KMS-11 (cell line): ENCODE results near the gene OSBPL1A.

ENCODE experiments used
- H2AFZ ChIP-seq: fragments of 200-600 bp; sonication (generic); 2 replicates; pipeline ENCODE4 v1.6.1; 2016; ENCODE audit warnings: antibody characterized with exemption, mixed run types, low read depth
- H3K27ac ChIP-seq: fragments of 200-600 bp; sonication (generic); 2 replicates; pipeline ENCODE4 v1.6.1; 2016; ENCODE audit warnings: mild to moderate bottlenecking, mixed run types
- H3K27me3 ChIP-seq: fragments of 200-600 bp; sonication (generic); 2 replicates; pipeline ENCODE4 v1.6.1; 2017; ENCODE audit warnings: mild to moderate bottlenecking, low read depth, mixed run types, moderate library complexity; ENCODE audit not compliant: insufficient read depth
- H3K36me3 ChIP-seq: fragments of 200-600 bp; sonication (generic); 2 replicates; pipeline ENCODE4 v1.6.1; 2017; ENCODE audit warnings: mild to moderate bottlenecking, mixed run types; ENCODE audit not compliant: insufficient read depth
- H3K4me1 ChIP-seq: fragments of 200-600 bp; sonication (generic); 2 replicates; pipeline ENCODE4 v1.6.1; 2016; ENCODE audit warnings: mild to moderate bottlenecking, low read depth, mixed run types; ENCODE audit not compliant: poor library complexity, severe bottlenecking
- H3K4me2 ChIP-seq: fragments of 200-600 bp; sonication (generic); 2 replicates; pipeline ENCODE4 v1.7.0; 2016; ENCODE audit warnings: mild to moderate bottlenecking, mixed run types
- H3K4me3 ChIP-seq: fragments of 200-600 bp; sonication (generic); IDR thresholded peaks from 2 replicates; pipeline ENCODE4 v1.6.1; 2017; ENCODE audit warnings: low read depth, low read length, mixed read lengths; ENCODE audit not compliant: insufficient read depth
- H3K79me2 ChIP-seq: fragments of 200-600 bp; sonication (generic); 2 replicates; pipeline ENCODE4 v1.6.1; 2016; ENCODE audit warnings: low read depth, mixed run types; ENCODE audit not compliant: insufficient read depth
- H3K9ac ChIP-seq: fragments of 200-600 bp; sonication (generic); 2 replicates; pipeline ENCODE4 v1.6.1; 2016; ENCODE audit warnings: mild to moderate bottlenecking, mixed run types
- H4K20me1 ChIP-seq: fragments of 200-600 bp; sonication (generic); 2 replicates; pipeline ENCODE4 v1.6.1; 2016; ENCODE audit warnings: mild to moderate bottlenecking, mixed run types; ENCODE audit not compliant: insufficient read depth
- CTCF ChIP-seq: fragments of 200-600 bp; sonication (generic); conservative IDR thresholded peaks from 2 replicates; pipeline ENCODE4 v1.6.1; 2017; ENCODE audit warnings: low read depth, mild to moderate bottlenecking, antibody characterized with exemption, low read length, moderate library complexity, mixed read lengths

The OSBPL1A gene

GRCh38 chr18:24220318-24220688 lies 177.3 kb downstream of the OSBPL1A start:
- Histone ChIP-seq H3K36me3 (no peaks in the 10 kb centered on the region), H4K20me1 (no peaks in the 10 kb centered on the region), H3K79me2 (no peaks in the 10 kb centered on the region), H2AFZ (no peak overlapping the region), H3K27ac (no peak overlapping the region), H3K4me1 (no peaks in the 10 kb centered on the region), H3K27me3 (no peaks in the 10 kb centered on the region), H3K4me3 (no peak overlapping the region), H3K4me2 (no peak overlapping the region), H3K9ac (no peak overlapping the region)
- no peak for TF ChIP-seq CTCF

- no peaks in the 10 kb centered on the region for H3K4me1 ChIP-seq
- no peak overlapping the region for H3K9ac ChIP-seq
- TF ChIP-seq CTCF: no peak
- H3K4me3 ChIP-seq: no peak overlapping the region
- H3K36me3 ChIP-seq: no peaks in the 10 kb centered on the region
- H3K4me2 ChIP-seq: no peak overlapping the region
- no peak overlapping the region for H2AFZ ChIP-seq
- no peak overlapping the region for H3K27ac ChIP-seq
- H4K20me1 ChIP-seq: no peaks in the 10 kb centered on the region
- no peaks in the 10 kb centered on the region for H3K27me3 ChIP-seq
- no peaks in the 10 kb centered on the region for H3K79me2 ChIP-seq
These were observed 177.9 kb downstream of the OSBPL1A start for GRCh38 chr18:24219561-24220317.

GRCh38 chr18:24214913-24215312 lies 182.7 kb downstream of the OSBPL1A start:
- Histone ChIP-seq H3K36me3 (no peaks in the 10 kb centered on the region), H2AFZ (no peak overlapping the region), H3K27ac (no peak overlapping the region), H3K4me3 (no peak overlapping the region), H3K4me2 (no peak overlapping the region), H3K27me3 (no peaks in the 10 kb centered on the region), H3K79me2 (no peaks in the 10 kb centered on the region), H4K20me1 (no peaks in the 10 kb centered on the region), H3K9ac (no peak overlapping the region), H3K4me1 (no peaks in the 10 kb centered on the region)
- no peak for TF ChIP-seq CTCF

GRCh38 chr18:24214144-24214543 lies 183.5 kb downstream of the OSBPL1A start:
- TF ChIP-seq CTCF: no peak
- no peak overlapping the region for H3K4me3 ChIP-seq
- H3K4me1 ChIP-seq: no peaks in the 10 kb centered on the region
- no peak overlapping the region for H3K4me2 ChIP-seq
- H3K27me3 ChIP-seq: no peaks in the 10 kb centered on the region
- no peaks in the 10 kb centered on the region for H3K36me3 ChIP-seq
- H3K9ac ChIP-seq: no peak overlapping the region
- H3K79me2 ChIP-seq: no peaks in the 10 kb centered on the region
- no peaks in the 10 kb centered on the region for H4K20me1 ChIP-seq
- H2AFZ ChIP-seq: no peak overlapping the region
- H3K27ac ChIP-seq: no peak overlapping the region
